ENCODE measurements around the gene PLEKHH1.

Gene PLEKHH1

GRCh38 chr14:67627519-67627918 lies 94.4 kb downstream of the PLEKHH1 start:
- DNase-seq (ENCODE audit: low read depth in 2 of 2) = no peak

- no peak for DNase-seq (ENCODE audit: low read depth in 2 of 2)
These were observed 97.1 kb downstream of the PLEKHH1 start for GRCh38 chr14:67630186-67630585.

GRCh38 chr14:67630938-67631337 lies 97.8 kb downstream of the PLEKHH1 start:
- DNase-seq (ENCODE audit: low read depth in 2 of 2) = no peak

- no peak for DNase-seq (ENCODE audit: low read depth in 2 of 2)
These were observed 100.5 kb downstream of the PLEKHH1 start for GRCh38 chr14:67633451-67634147.

GRCh38 chr14:67636361-67636919 lies 103.3 kb downstream of the PLEKHH1 start:
- no peak for DNase-seq (ENCODE audit: low read depth in 2 of 2)

- DNase-seq (ENCODE audit: low read depth in 2 of 2) = no peak
These were observed 105.6 kb downstream of the PLEKHH1 start for GRCh38 chr14:67638642-67639041.

All from stimulated activated CD4-positive, alpha-beta T cell treated with anti-CD3 and anti-CD28 coated beads, Interleukin-1b, Interleukin-23, amount 100 ng/mL, for 4 hours (primary cell).